DOHH2 (cell line): Measurements from ENCODE around the gene LEFTY2.

ENCODE experiments used
- H3F3A ChIP-seq: fragments of 200-600 bp; sonication (generic), shearing (Covaris generic); 2 replicates; pipeline ENCODE4 v1.6.0; 2016; ENCODE audit warnings: antibody characterized with exemption, mild to moderate bottlenecking; ENCODE audit not compliant: control insufficient read depth, insufficient read depth
- H3K27ac ChIP-seq: fragments of 200-600 bp; sonication (generic); 2 replicates; pipeline ENCODE4 v1.5.1; 2014; ENCODE audit warnings: low read depth, mild to moderate bottlenecking, low read length, moderate library complexity
- H3K27me3 ChIP-seq: fragments of 200-600 bp; sonication (generic); 2 replicates; pipeline ENCODE4 v1.6.1; 2014; ENCODE audit warnings: mild to moderate bottlenecking, low read length, mixed read lengths; ENCODE audit not compliant: control insufficient read depth
- H3K36me3 ChIP-seq: fragments of 200-600 bp; sonication (generic); 2 replicates; pipeline ENCODE4 v1.6.1; 2014; ENCODE audit warnings: mild to moderate bottlenecking, low read length, moderate library complexity, mixed read lengths; ENCODE audit not compliant: control insufficient read depth
- H3K4me1 ChIP-seq: fragments of 200-600 bp; sonication (generic); 2 replicates; pipeline ENCODE4 v1.6.1; 2014; ENCODE audit warnings: mild to moderate bottlenecking, low read length, mixed read lengths; ENCODE audit not compliant: control insufficient read depth
- H3K4me2 ChIP-seq: fragments of 200-600 bp; sonication (generic); 2 replicates; pipeline ENCODE4 v1.6.0; 2014; ENCODE audit warnings: mild to moderate bottlenecking, low read length, moderate library complexity
- H3K4me3 ChIP-seq: fragments of 200-600 bp; sonication (generic); 2 replicates; pipeline ENCODE4 v1.5.1; 2014; ENCODE audit warnings: mild to moderate bottlenecking, low read length, mixed read lengths
- H3K79me2 ChIP-seq: fragments of 200-600 bp; sonication (generic); 2 replicates; pipeline ENCODE4 v1.6.1; 2014; ENCODE audit warnings: mild to moderate bottlenecking, low read length, mixed read lengths; ENCODE audit not compliant: control insufficient read depth
- H3K9me2 ChIP-seq: fragments of 200-600 bp; sonication (generic); replicated peaks from 2 replicates; pipeline ENCODE4 v1.6.1; 2014; ENCODE audit warnings: mild to moderate bottlenecking, low read length, mixed read lengths; ENCODE audit not compliant: control insufficient read depth
- H3K9me3 ChIP-seq: fragments of 200-600 bp; sonication (generic); 2 replicates; pipeline ENCODE4 v1.6.1; 2014; ENCODE audit warnings: antibody characterized with exemption, low read length, mixed read lengths; ENCODE audit not compliant: control insufficient read depth, insufficient read depth
- H4K20me1 ChIP-seq: fragments of 200-600 bp; sonication (generic); 2 replicates; pipeline ENCODE4 v1.6.0; 2014; ENCODE audit warnings: low read depth, mild to moderate bottlenecking, antibody characterized with exemption, low read length, moderate library complexity; ENCODE audit not compliant: control insufficient read depth, insufficient read depth
- CTCF ChIP-seq: fragments of 200-600 bp; sonication (generic); IDR thresholded peaks from one replicate; pipeline ENCODE4 v1.5.1; 2014; ENCODE audit warnings: antibody characterized with exemption, mild to moderate bottlenecking, low read depth, low read length; ENCODE audit not compliant: poor library complexity, severe bottlenecking
- EZH2phosphoT487 ChIP-seq: fragments of 200-600 bp; sonication (generic); IDR thresholded peaks from 2 replicates; pipeline ENCODE4 v1.6.1; 2017; ENCODE audit warnings: borderline replicate concordance, mild to moderate bottlenecking, antibody characterized with exemption, low read length, moderate library complexity, mixed read lengths

Gene LEFTY2

GRCh38 chr1:225961659-225962439, 20.8 kb upstream of the LEFTY2 start:
- H3K9me3 ChIP-seq, result no peaks in the 10 kb centered on the region
- H3K4me3 ChIP-seq, result no peak overlapping the region
- no peaks in the 10 kb centered on the region for H3K9me2 ChIP-seq
- no peaks in the 10 kb centered on the region for H3K36me3 ChIP-seq
- TF ChIP-seq EZH2phosphoT487 (no peak), CTCF (no peak)
- H3K27ac ChIP-seq, result no peak overlapping the region
- no peak overlapping the region for H3K4me2 ChIP-seq
- H4K20me1 ChIP-seq, result no peaks in the 10 kb centered on the region
- no peaks in the 10 kb centered on the region for H3K79me2 ChIP-seq
- no peaks in the 10 kb centered on the region for H3K4me1 ChIP-seq
- no peaks in the 10 kb centered on the region for H3F3A ChIP-seq
- H3K27me3 ChIP-seq, result 0 out of 2 replicates have a peak, but pooled peaks cover 2% of the 10 kb centered on the region

DNA sequence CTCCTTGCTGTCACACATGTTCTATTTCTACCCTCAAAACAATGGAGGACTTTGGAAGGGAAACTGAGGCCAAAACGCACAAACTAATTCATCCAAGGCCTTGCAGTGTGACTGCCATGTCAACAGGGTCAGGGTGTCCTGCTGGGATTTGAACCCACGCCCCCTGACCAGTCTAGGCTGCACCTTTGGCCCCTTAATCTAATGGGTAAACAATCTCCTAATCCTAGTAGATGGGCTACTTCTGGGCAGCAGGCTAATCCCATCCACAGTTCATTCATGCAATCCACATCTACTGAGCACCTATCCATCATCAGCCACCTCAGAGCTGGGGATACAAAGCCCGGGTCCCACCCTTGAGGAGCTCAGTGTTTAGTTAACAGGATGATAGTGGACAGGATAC, 17.0 kb upstream of the LEFTY2 start:
- H3K27me3 ChIP-seq, result peaks cover 16% of the 10 kb centered on the region; the same call in 1 of the 2 replicates
- no peaks in the 10 kb centered on the region for H3K79me2 ChIP-seq
- H3F3A ChIP-seq, result no peaks in the 10 kb centered on the region
- H3K9me2 ChIP-seq, result no peaks in the 10 kb centered on the region
- H3K4me2 ChIP-seq, result no peak overlapping the region
- H3K27ac ChIP-seq, result no peak overlapping the region
- H4K20me1 ChIP-seq, result no peaks in the 10 kb centered on the region
- H3K9me3 ChIP-seq, result no peaks in the 10 kb centered on the region
- no peaks in the 10 kb centered on the region for H3K36me3 ChIP-seq
- no peak overlapping the region for H3K4me3 ChIP-seq
- no peaks in the 10 kb centered on the region for H3K4me1 ChIP-seq
- no peak for TF ChIP-seq CTCF
- no peak for TF ChIP-seq EZH2phosphoT487

- Histone ChIP-seq H3K9me3 (no peaks in the 10 kb centered on the region), H3K4me1 (no peaks in the 10 kb centered on the region), H3F3A (no peaks in the 10 kb centered on the region), H3K36me3 (no peaks in the 10 kb centered on the region), H3K27me3 (peaks cover 16% of the 10 kb centered on the region; the same call in 1 of the 2 replicates), H3K4me2 (no peak overlapping the region), H3K79me2 (no peaks in the 10 kb centered on the region), H3K27ac (no peak overlapping the region), H3K9me2 (no peaks in the 10 kb centered on the region), H3K4me3 (no peak overlapping the region), H4K20me1 (no peaks in the 10 kb centered on the region)
- TF ChIP-seq EZH2phosphoT487 (no peak), CTCF (no peak)
Measured at GRCh38 chr1:225954753-225955152, 13.7 kb upstream of the LEFTY2 start.
